MM.1S (cell line): ENCODE data around the gene PEX14.

Experiments
- CTCF ChIP-seq: fragments of 300-600 bp; sonication (generic); IDR thresholded peaks from 2 replicates; pipeline ENCODE4 v1.5.1; 2016; ENCODE audit warnings: antibody characterized with exemption, low read length, mixed read lengths
- EZH2phosphoT487 ChIP-seq: fragments of 300-600 bp; sonication (generic); IDR thresholded peaks from 2 replicates; pipeline ENCODE4 v1.6.1; 2018; ENCODE audit warnings: antibody characterized with exemption, low read length

GRCh38 chr1:10676963-10677362 lies 202.2 kb downstream of the PEX14 start:
- TF ChIP-seq CTCF = no peak
- no peak for TF ChIP-seq EZH2phosphoT487
